SIG-M5 (cell line): ENCODE results near the gene HIPK2.
"Not testable (repeated sequence)": the region's sequence is repeated elsewhere in the genome, so short reads cannot be mapped to it uniquely, and the experiment has no call there.

Experiments used
- DNase-seq: peaks from one replicate; lab custom pipeline; 2025; lab: John Stamatoyannopoulos, UW

Gene HIPK2

DNA sequence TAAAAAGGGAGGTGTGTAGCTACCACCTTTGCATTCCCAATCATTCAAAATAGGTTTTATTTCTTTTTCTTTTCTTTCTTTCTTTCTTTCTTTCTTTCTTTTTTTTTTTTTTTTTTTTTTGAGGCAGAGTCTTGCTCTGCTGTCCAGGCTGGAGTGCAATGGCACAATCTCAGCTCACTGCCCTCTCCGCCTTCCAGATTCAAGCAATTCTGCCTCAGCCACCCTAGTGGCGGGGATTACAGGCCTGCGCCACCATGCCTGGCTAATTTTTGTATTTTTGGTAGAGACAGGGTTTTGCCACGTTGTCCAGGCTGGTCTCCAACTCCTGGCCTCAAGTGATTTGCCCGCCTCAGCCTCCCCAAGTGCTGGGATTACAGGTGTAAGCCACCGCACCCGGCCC, 107.1 kb downstream of the HIPK2 start:
- DNase-seq: not testable (repeated sequence)

DNA sequence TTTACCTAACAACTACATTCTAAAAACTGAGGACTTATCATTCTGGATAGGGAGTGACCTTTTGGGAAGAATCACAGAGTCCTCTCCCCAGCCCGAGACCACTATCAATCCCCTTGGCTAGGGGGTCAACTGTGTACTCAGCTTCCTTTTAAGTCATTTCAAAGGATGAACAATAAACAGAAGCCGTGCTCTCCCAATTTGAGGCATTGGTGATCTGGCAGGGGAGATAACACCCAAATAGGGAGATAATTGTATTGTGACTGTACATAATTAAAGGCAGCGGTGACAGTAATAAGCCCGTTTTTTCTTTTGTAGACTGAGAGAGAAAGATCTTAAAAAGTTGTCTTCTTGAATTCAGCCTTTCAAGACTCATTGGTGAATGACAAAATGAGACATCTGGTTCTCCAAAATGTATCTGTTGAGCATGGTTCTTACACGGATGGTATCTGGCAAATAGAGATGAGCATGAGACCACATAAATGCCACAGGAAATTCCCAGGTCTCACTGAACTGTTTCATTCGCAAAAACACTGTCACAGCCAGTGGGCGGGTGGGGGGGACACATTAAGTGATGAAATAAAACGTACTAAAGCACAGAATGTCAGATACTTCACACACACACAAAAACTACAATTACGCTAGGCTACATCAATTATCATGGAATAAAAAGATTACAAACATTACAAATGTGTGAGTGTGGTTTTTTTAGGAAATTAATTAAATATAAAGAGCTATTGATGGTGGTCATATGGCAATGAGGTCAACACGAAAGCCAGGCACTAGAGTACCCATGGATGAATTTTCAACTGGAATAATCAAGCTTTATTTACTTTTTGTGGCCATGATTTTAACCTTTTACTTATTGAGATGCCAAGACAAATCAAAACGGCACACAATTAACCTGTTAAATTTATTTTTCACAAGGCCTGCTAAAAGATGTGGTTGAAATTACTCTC, 108.4 kb downstream of the HIPK2 start:
- DNase-seq: no peak

DNA sequence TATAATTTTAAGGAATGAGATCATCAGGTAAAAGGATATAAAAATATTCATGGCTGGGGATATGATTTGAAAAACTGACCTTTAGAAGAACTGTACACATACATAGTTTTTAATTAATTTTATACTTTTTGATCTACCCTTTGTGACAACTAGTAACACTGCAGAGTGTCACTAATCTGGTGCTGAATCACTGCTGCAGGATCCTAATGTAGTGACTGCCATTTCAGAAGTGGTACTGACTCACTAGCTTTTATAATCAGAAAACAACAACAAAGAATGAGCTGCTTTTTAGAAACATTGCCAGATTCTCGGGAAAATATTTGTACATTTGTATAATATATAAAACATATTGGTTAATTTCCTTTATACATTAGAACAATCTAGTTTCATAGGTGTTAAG, 110.4 kb downstream of the HIPK2 start:
- DNase-seq: no peak

DNA sequence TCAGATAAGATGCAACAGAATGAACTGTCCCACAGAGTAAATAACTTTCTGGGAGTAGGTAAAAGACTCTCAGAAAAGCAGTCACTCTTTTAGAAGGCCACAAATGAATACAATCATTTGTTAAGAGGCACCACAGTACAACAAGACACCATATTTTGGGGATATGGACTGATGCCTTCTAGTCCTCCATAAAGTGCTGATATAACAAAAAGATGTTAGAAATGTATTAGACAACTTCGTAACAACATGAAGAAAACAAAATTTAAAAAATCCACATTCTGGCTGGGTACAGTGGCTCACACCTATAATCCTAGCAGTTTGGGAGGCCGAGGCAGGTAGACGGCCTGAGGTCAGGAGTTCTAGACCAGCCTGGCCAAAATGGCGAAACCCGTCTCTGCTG, 111.3 kb downstream of the HIPK2 start:
- DNase-seq: no peak

DNA sequence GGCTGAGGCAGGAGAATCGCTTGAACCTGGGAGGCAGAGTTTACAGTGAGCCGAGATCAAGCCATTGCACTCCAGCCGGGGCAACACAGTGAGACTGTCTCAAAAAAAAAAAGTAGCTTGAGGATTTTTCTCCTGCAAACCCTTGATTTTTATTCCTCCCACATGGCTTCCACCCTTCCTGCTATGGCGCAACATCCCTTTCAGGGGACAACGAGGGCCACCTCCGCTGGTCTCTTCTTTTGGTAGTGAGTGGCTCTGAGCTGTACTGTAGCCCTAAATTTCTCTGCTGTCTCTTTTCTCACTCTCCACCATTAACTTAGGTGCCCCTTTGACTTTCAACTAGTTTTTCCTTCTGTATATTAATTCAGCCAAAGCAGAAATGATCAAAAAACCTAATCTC, 113.4 kb downstream of the HIPK2 start:
- no peak for DNase-seq

GRCh38 chr7:139663608-139664177, 114.1 kb downstream of the HIPK2 start:
- DNase-seq: no peak

- no peak for DNase-seq
These were observed 115.9 kb downstream of the HIPK2 start for GRCh38 chr7:139661903-139662302.

DNA sequence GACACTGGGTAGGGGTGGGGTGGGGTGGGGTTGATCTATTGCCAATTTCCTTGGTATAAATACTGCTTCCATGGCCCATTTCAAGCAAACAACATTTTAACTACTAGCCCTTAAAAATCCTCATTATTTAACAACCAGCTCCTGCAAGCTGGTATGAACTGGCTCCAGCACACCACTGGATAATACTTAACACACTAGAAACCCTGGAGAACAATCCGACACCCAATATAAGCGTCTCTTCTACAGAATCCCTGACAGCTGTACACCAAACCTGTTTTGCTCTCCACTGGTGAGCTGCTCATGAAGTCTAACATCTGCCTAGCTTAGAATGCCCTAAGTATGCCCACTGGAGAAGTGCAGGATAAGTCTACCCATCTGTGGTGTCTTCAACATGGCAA, 116.8 kb downstream of the HIPK2 start:
- DNase-seq: no peak

GRCh38 chr7:139660317-139661042, 117.3 kb downstream of the HIPK2 start:
- DNase-seq: no peak

GRCh38 chr7:139659922-139660316, 117.9 kb downstream of the HIPK2 start:
- no peak for DNase-seq

DNA sequence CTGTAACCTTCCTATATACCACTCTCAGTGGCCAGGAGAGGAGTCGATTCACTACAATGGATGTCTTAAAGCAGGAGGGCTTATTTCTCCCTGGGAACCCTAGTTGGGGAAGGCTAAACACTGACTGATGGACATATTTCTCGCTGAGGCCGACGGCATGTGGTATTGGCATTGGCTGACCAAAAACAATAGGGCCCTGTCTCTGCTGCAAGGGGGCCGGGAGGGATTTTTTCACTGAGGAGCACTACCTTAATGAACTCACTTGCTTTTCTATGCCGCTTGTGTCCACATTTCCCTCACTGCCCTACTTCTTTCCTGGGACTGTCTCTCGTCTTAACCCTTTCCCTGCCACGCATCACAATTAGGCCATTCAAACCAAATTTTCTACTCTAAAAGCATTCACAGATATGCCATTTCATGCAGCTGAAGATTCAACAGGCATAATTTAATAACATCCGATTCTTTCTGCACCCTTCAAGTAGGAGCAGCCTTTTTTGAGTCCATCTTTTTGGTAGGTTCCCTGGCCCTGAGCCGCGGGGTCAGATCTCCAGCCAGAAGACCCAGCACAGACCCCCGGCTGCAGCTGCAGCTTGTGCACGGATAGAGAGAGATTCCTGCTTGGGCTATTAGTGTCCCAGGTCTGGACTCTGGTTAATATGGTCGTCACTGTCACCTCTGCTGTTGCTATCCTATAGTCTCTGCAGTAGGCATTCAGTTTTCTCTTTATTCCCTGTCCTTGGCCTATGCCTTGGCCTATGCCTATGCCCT, 118.7 kb downstream of the HIPK2 start:
- DNase-seq: no peak

DNA sequence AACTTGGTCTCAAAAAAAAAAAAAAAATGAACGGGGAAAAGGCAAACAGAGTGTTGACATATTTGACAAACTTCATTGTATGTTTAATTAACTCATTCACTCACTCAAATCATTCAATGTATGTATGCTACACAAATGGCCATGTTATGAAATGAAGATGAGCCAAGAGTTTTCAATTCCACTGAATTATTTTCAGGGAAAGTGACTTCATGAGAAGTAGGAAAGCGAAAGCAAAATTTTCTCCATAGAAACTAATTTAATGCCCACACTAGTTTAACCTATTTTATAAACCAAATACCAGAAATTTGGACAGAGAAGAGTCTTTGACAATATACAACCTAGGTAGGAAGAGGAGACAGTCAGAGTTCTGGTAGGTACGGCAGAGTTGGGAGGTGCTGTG, 119.5 kb downstream of the HIPK2 start:
- no peak for DNase-seq

DNA sequence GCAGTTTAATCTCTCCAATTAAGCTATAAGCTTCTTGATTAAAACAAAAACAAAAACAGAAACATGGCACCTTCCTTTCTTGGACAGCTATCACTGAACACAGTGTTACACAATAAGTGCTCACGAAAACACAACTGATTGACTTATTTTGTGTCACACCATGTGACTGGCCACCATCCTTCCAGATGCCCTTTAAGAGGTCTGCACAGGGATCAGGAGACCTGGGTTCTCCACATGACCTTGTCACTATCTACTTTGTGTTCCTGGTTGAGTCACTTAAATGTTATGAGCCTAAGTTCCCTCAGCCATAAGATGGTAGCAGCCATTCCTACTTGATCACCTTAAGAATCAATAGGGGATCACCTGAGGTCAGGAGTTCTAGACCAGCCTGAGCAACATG, 120.1 kb downstream of the HIPK2 start:
- no peak for DNase-seq

DNA sequence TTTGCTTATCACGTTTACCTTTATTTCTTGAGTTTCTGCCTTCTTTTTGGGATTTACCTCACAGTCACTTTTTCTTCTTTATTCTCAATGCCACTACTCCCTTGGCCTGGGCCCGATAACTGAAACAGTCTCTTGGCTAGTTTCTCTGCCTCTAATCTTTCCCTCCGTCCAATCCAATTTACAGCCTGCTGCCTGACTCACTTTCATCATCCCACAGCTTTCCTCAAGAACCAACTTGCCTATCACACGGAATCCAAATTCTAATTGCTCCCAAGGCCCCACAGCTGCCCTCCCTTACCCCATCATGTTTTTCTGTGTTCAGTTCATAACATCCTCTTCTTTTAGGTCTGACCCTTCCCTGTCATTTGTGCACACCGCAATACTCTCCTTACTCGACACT, 121.4 kb downstream of the HIPK2 start:
- no peak for DNase-seq

- DNase-seq: no peak
These were observed 122.5 kb downstream of the HIPK2 start for GRCh38 chr7:139655305-139655704.

DNA sequence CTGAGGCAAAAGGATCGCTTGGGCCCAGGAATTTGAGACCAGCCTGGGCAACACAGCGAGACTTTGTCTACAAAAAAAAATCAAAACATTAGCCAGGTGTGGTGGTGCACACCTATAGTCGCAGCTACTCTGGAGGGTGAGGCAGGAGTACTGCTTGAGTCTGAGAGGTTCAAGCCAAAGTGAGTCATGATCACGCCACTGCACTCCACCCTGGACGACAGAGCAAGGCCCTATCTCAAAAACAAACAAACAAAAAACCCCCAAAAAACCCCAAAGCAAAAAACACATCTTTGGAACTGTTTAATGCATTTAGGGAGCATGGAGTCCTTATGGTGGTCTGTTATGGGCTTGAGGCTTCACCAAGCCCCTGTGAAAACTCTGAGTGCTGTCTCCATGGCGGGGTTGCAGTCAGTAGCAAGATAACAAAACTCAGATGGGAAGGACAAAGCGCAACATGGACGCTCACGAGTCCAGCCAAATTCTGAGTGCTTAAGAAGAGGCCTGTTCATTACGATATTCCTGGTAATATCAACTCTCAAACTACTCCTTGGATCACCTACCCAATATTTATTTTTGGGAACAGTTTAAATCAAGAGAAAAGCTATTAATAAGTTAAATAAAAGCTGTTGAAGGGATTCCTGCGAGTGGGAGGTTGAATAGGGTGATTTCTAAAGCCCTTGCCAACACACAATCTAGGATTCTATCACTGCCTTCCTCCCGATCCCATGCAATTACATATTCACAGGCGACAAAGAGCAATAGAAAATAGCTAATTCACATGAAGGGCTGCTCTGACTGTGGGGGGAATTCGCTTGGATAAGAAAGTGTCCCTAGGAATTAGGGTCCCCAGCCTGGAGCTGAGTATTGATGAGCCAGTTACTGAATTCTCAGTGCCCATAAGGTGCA, 123.3 kb downstream of the HIPK2 start:
- no peak for DNase-seq

DNA sequence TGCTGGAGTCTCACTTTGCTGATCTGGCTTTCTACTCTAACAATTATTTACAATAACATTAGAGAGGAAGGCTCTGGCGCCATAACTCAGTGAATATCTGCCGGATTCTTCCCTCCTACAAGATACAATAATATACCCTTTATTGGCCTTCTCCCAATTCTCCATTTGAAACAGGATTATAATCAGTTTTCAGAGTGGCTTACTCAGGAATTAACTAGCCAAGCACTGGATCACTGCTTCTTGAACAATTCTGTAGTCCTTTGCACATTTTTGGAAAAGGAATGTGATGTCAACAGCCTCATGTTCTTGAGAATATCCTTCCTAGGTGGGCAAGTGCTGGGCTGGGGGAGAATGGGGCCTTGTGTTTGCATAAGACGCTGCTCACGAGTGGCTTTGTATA, 125.9 kb downstream of the HIPK2 start:
- DNase-seq: no peak

- DNase-seq: no peak
These were observed 126.5 kb downstream of the HIPK2 start for GRCh38 chr7:139651308-139651707.

GRCh38 chr7:139650429-139651100, 127.2 kb downstream of the HIPK2 start:
- no peak for DNase-seq

DNA sequence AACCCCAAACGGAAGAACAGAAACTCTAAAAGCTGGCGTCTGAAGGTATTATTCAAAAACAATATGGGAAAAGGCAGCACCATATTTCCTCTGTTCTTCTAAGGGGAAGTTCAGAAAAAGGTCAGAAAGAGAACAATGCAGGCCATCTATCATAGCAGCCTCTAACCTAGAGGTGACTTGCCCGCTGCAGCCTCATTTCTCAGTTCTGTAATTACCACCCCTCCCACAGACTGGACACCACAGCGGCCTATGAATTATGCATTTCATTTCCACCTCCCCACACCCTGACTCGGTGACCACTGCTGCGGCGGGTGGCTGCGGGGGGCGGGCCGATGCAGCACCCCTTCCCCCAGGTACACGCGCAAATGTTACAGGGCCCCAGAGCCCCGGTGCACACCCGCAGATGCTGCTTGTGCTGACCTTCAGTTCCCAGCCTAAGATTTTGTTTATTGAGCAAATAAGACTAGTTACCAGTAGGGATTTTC, 128.8 kb downstream of the HIPK2 start:
- DNase-seq: no peak
